Suppressor macrophage (primary cell): ENCODE data around the gene EPHA6.

Experiments
- DNase-seq, 4 experiments: peaks; one replicate each; pipeline ENCODE4 v3.0.0-alpha.2; 2020 to 2022

EPHA6 gene

DNA sequence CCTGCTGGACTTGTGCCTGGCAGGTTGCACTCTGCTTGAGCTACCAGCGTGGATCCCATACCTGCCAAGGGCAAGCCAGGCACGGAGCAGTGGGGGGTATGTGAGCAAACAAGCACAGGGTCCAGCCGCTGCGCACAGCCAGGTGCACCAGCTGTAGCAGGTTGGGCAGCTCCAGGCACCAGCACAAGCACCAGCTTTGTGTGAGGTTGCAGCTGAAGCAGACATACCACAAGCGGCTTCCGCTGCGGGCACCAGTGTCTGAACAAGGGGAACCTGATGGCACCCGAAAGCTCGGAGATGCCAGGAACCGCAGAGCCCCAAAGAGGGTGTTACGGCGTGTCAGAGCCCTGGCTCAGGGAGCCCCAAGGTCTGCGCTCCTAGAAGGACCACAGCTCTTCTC, 477.5 kb downstream of the EPHA6 start:
- no peak for DNase-seq

DNA sequence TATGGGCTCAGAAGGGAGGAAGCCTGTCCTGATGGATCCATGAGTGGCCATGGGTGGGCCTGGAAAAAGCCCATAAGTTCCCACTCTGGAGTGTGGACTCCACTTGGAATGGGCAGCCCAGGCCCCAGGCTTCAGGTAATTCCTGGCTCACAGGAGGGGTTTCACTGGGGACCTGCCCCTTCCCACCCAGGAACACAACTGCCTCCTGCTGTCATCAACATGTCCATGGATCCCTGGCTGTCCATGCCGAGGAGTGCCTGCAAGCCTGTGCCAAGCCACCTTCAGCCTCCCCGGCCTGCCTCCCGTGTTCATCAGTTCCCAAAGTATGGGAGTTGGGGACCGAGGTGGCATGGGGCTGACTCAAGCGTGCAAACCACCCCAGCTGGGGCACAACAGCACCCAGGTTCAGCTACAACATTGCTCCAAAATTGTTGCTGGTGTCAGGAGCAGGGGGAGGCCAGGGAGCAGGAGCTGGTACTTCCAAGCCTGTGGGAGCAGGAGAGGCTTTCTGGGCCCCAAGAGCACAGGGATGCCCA, 479.3 kb downstream of the EPHA6 start:
- DNase-seq: no peak

DNA sequence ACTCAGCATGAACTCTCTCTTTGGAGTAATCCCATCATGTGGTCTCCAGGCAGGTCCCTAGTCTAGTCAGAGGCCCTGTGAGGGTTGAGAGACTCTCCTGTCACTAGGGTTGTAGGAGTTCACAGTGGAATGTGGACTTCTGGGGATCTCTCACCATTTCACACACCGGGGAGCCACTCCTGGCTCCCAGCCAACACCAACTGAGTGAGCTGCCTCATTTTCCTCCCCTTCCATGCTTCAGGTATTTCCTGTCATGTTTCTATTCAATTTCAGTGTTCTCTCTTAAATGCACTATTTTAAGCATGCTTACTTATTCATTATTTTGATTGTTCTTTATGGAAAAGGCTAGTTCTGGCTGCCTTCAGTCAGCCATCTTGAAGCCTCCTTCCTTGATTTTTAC, 482.6 kb downstream of the EPHA6 start:
- DNase-seq: no peak

DNA sequence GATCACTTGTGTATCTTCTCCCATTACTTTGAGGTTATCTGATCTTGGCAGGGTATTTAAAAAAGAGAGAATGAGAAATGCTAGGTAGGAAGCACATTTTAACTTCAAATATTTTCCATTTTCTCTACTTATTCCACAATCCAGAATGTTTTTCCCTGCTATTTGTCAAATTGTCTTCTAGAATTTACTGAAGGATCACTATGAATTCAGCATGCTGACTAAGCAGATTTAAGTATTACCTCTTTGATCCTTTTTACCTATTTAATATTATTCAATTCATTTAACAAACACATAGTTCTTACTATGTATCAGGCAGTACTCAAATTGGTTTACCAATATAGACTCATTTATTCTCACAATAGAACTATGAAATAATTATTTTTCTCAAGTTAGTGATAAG, 486.7 kb downstream of the EPHA6 start:
- DNase-seq: no peak

DNA sequence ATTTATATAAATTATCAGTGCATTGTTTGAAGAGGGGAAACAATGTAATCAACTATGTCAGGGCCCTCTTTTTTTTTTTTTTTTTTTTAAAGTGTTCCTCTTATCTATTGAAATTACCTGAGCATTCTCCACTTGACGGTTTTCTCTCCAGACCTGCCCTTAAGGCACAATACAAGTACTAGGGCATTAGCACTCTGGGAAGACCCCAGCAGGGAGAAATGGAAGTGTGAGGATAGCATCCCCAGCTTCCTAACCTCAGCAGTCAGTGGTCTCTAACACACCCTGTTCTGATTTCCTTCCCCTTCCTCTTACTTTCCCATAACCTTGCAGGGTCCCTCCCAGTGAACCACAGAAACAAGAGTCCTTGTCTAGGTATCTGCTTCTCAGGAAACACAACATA, 491.8 kb downstream of the EPHA6 start:
- no peak for DNase-seq

DNA sequence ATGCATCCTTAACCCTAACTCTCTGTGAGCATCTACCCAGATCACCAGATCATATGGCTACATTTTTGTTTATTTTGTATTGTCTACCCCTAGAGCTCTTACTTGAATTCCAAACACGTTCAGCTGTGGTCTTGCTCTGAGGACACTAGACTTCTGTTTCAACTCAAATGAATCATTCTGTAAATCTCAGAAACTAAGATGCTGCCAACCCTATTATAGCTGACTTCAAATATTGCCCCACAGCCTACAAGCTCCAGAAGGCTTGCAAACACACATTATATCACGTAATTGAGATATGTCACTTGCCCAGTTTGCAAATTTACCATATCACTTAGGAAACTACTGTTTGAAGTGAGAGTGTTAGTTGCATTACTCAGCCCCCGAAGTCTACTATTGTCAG, 524.0 kb downstream of the EPHA6 start:
- DNase-seq: no peak

DNA sequence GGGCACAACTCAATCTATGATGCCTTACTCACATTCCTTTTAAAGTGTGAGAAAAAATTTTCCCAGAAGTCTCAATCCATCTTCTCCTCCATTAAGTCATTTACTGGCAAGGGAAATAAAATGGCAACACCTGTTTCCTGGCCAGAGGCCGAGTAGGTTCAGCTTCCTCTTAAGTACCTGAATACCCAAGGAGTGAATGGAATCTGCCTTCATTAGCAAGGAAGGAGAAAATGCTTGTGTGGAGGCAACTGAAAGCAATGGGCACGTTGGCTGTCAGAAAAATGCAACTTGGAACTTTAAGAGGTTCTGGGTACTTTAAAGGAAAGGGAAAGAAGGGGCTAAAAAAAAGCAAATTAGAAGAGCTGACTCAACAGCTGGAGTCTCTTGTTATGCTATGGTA, 526.5 kb downstream of the EPHA6 start:
- no peak for DNase-seq

DNA sequence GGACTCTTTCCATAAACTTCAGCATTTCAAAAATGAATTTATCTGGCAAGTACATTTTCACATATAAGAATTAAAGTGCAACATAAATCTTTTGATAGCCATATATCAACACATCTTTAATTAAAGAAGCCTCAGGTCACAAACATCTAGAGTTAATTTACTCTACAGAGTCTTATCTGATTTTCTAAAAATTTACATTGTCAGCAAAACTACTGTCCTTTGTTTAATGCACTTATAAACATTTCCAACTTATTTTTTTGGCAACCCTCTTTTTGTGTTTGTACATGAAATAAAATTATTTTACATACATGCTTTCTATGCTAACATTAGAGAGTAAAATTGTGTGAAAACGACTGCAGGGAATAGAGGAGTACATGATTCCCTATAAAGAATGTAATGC, 533.4 kb downstream of the EPHA6 start:
- DNase-seq: no peak

DNA sequence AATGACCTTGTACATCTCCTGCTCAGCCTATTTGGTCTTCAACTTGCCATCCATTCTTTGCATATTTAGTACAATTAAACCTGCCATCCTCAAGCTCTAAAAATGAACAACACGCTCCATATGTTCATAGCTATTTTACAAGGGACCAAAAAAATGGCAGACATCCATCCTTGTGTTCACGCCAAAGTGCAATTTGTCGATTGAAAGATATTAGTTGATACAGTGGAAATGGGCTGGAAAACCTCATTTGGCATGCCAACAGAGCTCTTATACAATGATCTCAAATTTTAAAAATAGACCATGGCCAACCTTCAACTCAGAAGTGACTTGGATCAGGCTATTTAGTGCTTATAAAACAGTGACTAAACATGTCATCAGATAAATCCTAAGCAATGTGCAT, 536.6 kb downstream of the EPHA6 start:
- DNase-seq: no peak

DNA sequence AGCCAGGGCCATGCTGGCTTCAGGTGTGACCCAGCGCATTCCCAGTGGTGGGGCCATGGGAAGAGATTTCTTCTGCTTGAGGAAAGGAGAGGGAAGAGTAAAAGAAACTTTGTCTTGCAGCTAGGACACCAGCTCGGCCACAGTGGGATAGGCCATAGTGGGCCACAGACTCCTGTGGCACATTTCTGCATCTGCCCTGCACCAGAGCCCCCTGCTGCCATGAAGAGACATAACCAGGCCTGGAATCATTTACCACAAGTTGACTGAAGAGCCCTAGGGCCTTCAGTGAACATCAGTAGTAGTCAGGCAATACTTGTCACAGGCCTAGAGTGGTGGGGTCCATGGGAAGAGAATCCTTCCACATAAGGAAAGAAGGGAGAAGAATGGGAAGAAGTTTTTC, 538.8 kb downstream of the EPHA6 start:
- DNase-seq: no peak

DNA sequence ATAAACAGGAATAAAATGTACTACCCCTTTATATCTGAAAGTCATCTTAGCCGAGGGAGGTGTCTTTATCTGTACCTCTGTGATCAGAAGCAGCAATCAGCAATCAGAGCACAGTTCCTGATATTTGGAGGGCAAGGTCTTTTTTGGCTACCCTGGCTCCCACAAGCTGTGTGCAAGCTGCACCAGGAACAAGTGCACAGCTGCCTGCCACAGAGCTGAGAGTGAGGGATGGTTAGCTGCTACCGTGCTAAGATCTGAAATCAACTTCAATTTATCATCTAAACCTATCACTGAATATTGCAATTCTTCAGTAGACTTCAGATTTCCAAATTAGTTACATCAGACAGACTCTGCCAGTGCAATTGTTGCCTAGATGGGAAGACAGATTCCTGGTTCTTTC, 545.6 kb downstream of the EPHA6 start:
- DNase-seq: no peak

DNA sequence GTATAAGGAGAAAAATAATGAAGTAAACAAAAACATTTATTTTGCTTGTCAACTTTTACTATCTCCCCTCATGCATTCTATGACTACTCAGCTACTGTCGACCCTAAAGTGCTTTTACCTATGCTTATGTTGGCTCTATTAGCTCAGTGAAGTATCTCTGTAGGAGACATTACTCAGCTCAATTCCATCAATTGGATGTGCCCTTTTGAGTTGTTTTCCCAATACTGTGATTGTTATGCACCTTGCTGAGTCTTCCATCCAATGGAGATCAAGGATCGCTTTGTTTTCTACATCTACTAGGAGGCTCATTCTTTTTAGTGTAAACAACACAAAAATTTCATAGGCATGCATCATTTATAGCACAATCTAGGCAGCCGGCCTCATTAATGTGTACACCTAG, 546.4 kb downstream of the EPHA6 start:
- DNase-seq: no peak

DNA sequence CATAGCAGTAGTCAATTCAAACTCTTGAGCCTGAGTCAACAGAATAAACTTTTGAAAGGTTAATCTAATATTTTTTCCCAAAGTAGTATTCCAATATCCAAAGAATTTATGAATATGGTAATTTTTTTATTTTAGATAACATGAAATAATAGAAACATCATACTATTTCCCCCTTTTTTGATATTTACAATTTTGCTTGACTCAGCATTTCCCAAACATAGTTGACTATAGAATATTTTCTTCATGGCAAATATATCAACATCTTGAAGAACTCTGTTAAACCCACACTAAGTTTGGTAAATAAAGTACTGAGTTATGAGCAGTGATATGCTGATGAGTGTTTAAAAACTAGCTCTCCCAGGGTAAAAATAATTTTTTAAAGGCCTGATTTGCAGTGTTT, 570.2 kb downstream of the EPHA6 start:
- no peak for DNase-seq

DNA sequence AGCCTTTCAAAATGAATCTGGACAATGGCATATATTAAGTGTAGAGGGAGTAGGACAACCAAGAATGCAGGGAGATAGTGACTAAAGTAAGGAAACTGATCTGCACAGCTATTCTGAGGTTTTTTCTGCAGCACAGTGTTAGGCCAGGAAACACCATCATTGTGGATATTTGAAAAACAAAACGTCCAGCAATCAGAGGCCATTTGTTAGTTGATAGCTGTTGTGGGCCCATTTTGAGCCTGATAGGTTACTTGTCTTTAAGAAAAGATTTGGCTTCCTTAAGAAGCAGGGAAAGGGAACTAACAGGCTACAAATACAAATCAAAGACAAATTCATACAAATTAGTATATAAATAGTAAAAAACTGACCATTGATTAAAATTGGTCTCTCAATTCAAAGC, 574.4 kb downstream of the EPHA6 start:
- DNase-seq: no peak

DNA sequence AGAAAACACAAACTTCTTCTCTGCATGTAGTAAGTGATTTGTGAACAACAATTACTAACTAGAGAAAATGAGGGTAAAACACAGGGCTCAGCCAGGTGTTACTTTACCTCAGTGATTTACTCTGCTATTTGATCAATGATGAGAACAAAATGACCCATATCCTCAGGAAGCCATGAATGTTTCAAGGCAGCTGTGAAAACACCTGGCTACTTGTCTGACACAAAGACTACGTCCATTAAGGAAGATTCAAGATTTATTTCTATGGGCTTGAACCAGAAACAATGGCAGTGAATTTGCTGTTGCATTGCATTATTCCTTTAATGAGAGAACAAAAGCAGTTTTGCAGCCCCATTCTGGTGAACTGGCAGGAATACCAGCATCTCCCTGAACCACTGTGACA, 575.5 kb downstream of the EPHA6 start:
- DNase-seq: no peak

DNA sequence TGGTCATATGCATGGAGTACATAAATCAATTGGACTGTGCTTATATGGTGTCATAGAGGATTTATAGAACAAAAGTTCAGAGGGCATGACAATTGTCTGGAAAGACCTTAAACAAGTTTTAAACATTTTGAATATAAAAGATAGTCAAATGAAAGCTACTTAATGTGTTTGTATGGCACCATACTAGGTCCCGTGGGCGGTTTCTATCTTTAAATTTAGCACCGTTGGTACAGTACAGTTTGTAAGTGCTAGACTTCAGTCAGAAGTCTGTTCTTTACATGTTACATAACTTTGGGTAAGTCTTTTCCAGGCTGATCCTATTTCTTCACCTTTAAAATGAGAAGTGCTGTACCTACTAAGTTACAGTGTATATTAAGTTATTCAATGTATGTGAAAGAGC, 576.8 kb downstream of the EPHA6 start:
- no peak for DNase-seq

DNA sequence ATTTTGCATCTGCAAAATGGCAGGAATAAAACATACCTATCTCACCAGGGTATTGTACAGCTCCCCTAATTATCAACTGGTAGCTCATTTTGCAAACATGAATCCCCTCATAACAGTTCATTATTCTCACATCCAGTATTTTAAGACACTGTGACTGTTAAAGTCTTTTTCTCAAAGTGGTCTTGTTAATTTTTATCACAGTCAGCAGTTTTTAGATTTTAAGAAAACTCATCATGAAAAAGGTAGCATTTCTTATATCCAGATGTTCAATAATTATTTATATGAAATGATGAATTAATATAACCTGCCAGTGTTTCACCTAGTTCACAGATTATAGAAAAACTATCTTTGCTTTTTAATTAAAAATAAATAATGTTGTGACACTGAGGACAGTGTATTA, 595.2 kb downstream of the EPHA6 start:
- DNase-seq: no peak

DNA sequence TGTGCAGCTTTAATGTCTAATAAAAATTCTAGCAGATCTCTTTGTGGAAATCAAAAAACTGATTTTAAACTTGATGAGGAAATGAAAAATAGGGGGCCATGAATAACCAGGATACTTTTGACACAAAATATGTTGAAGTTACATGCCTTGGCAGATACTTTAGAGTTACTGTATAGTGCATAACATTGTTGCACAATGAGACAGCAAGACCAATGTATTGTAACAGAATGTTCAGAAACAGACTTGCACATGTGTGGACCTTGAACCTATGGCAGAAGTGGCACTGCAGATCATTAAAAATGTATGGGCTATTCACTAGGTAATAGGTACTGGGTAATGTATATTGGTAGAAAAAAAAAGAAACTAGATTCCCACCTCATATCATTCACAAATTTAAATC, 607.2 kb downstream of the EPHA6 start:
- no peak for DNase-seq

DNA sequence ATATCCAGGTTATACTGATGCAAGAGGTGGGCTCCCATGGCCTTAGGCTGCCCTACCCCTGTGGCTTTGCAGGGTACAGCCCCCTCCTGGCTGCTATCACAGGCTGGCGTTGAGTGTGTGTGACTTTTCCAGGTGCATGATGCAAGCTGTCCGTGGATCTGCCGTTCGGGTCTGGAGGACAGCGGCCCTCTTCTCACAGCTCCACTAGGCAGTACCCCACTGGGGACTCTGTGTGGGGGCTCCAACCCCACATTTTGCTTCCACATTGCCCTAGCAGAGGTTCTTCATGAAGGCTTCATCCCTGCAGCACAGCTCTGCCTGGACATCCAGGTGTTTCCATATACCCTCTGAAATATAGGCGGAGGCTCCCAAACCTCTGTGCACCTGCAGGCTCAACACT, 610.6 kb downstream of the EPHA6 start:
- DNase-seq: no peak

DNA sequence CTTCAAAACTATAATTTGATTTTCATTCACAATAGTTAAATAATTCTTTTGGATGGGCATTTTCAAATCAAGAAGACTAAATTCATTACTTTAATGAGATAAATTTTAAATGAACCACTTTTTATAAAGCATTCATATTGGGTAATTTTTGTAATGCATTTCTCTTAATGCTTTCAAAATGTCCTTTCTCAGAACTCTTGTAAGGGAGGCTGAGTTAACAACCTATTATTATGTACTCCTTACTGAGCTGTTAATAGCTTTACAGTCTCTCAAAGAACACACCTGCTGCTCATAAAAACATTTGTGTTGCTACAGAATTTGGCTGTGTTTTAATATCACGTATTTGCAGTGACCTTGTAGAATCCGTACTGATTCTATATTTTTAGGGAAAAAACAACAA, 616.2 kb downstream of the EPHA6 start:
- no peak for DNase-seq

DNA sequence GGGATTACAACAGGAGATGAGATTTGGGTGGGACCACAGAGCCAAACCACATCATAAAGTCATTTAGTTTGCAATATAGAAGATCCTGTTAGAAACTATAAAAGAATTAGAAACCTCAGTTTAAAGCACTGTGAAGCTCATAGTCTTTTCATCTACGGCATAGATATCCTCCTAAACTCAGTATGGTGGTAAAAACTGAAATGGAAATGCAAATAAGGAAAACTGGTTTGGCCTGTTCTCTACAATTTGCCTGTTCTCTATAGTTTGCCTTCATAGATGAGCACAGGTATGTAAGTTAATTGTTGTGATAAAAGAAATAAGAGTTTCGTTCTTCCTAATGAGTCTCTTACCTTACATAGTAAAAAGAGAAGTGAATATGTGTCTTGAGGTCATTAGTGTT, 618.5 kb downstream of the EPHA6 start:
- DNase-seq: no peak

DNA sequence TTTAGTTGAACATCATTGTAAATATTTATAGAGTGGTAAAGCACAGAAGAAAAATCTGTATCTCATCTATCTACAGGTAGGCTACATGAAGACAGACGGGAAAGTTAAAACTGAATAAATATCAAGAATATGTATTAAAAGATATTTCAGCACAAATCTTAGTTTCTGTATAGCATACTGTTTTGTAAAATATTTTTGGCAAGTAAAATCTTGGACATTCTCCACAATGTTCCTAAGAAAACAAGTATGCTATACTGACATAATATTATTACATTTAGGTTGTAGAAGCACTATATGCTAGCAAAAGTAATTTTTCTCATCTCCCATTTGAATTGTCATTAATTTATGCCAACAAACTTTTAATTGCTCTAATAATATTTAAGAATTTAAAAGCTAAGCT, 623.7 kb downstream of the EPHA6 start:
- no peak for DNase-seq

DNA sequence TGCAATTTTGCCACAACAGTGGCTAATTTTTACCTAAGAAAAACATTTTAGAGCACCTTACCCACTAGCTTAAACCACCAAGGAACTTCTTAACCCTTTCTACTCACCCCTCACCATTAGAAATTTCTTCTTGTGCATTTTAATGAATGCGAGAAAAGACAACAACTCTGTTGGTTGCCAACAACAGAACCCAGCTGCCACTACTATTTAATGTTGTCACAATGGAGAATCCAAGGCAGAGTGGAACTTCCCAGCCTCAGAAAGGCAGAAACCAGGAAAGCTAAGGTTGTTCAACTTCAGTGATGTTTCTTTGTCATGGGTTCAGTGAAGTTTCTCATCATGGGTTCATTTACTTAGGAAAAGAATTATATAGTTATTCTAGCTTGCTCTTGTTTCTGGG, 625.0 kb downstream of the EPHA6 start:
- no peak for DNase-seq

DNA sequence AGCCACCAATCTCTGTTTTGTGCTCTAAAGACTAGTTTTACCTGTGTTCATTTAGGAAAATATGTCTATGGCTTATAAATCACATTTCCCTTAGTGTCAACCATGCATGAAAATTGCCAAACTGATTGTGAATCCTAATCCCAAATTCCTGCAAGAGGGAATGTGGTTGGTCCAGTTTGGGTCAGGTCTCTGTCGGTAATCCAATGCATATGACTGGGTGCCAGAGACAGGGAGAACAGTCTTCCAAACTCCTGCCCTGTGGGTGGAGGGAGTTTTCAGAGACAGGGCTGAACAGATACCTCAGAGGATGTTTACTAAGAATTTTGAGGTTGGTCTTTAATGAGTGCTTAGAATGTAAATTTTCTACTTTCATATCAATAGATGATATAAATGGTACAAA, 649.6 kb downstream of the EPHA6 start:
- no peak for DNase-seq

DNA sequence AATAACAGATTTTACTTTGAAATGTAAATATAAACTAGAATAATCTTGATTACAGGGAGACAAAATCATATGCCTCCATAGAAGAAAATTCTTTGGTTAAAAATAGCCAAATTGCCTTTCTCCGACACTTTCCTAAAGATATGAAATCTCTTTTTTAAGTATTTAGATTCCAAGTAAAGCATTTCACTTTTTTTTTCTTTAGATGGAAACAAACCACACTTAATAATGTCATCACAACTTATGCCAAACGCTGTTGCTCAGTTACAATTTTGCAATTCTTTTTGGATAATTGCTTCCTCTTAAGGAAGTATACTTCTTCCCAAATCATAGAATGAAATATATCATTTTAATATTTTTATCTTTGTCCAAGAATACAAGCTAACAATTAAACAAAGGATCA, 656.1 kb downstream of the EPHA6 start:
- no peak for DNase-seq

DNA sequence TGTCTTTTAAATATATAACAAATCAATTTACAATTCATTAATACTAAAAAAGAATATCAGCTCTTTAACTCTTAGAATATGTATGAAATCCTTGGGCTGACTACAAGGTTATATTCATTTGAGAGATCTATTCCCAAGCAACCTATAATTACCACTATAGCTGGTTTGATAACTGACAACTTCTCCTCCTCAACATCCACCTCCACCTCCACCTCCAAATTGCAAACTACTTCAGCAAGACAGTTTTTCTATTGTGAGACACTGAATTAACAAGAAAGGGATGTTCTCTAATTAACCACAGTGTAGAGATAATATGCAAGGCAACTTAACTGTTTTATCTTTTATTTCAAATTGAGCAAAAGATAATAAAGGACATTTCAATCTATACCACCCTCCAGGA, 665.3 kb downstream of the EPHA6 start:
- DNase-seq: no peak
